Esophagus muscularis mucosa (tissue), 4 donors: Measurements from ENCODE around the gene C2CD3. TPM values are rescaled to one million over a fixed set of nuclear protein-coding genes. Genes with fewer than 3 reads are reported as not detected.

Experiments
- DNase-seq: peaks from one replicate; pipeline ENCODE4 v3.0.0-alpha.2; 2017; ENCODE audit errors: extremely low spot score
- H3K27ac ChIP-seq, 4 donors: fragments of 200-600 bp; sonication (generic); replicated peaks in 1 of 4; 1 replicate in 3 of 4; 2 replicates in 1 of 4; pipeline ENCODE4 v1.5.1; 2016 to 2019; ENCODE audit warnings: mild to moderate bottlenecking in 1 of 4
- H3K27me3 ChIP-seq, 4 donors: fragments of 200-600 bp; sonication (generic); one replicate each; pipeline versions ENCODE4 v1.5.1 to v1.6.0; 2016 to 2019
- H3K36me3 ChIP-seq, 4 donors: fragments of 200-600 bp; sonication (generic); one replicate each; pipeline ENCODE4 v1.5.1; 2016 to 2019
- H3K4me1 ChIP-seq, 4 donors: fragments of 200-600 bp; sonication (generic); one replicate each; pipeline ENCODE4 v1.5.1; 2016 to 2019
- H3K4me3 ChIP-seq, 4 donors: fragments of 200-600 bp; sonication (generic); 1 replicate in 2 of 4; 2 replicates in 2 of 4; pipeline ENCODE4 v1.5.1; 2016 to 2019; ENCODE audit warnings: mild to moderate bottlenecking in 4 of 4, moderate library complexity in 1 of 4
- H3K9me3 ChIP-seq, 4 donors: fragments of 200-600 bp; sonication (generic); 1 replicate in 3 of 4; 2 replicates in 1 of 4; pipeline ENCODE4 v1.5.1; 2016 to 2019
- EP300 ChIP-seq: sonication (generic); formaldehyde crosslinking; IDR thresholded peaks from one replicate; pipeline ENCODE4 v1.6.1; 2017; ENCODE audit warnings: antibody characterized with exemption
- POLR2A ChIP-seq: fragments of 450-650 bp; IDR thresholded peaks from one replicate; pipeline ENCODE4 v1.6.1; 2017; ENCODE audit warnings: antibody characterized with exemption, moderate library complexity, mild to moderate bottlenecking, low read depth
- POLR2AphosphoS5 ChIP-seq, 2 donors: sonication (generic); formaldehyde crosslinking; IDR thresholded peaks; one replicate each; pipeline ENCODE4 v1.6.1; 2017; ENCODE audit warnings: antibody characterized with exemption in 2 of 2
- WGBS: methylation state at CpG from one replicate; pipeline ENCODE4 v1.1.5; 2018; 5-methylcytosine and 5-hydroxymethylcytosine counted together
- intact Hi-C: fragments of 100-400 bp; cut with DNase I; formaldehyde crosslinking; loops from one replicate; pipeline ENCODE4 v1.15.1; 2023
- total RNA-seq, 4 donors: library from RNA; depleted of rRNA; stranded (reverse); fragments of >200 nt; gene quantifications; one replicate each; pipeline versions ENCODE4 v1.1.0 to v1.2.1, GENCODE V29; 2016
- TF ChIP-seq, protein P1 (sequence below), 3 experiments: fragments of 200-600 bp in 2 of 3; fragments of 450-650 bp in 1 of 3; sonication (generic) in 2 of 3; IDR thresholded peaks; one replicate each; pipeline ENCODE4 v1.5.1; 2017 to 2019; ENCODE audit warnings: antibody characterized with exemption in 3 of 3, mild to moderate bottlenecking in 2 of 3, moderate library complexity in 1 of 3

Gene C2CD3
- total RNA-seq, 4 donors from 2014 or later = 17.9 to 31.5 (median 22.4) TPM

DNA sequence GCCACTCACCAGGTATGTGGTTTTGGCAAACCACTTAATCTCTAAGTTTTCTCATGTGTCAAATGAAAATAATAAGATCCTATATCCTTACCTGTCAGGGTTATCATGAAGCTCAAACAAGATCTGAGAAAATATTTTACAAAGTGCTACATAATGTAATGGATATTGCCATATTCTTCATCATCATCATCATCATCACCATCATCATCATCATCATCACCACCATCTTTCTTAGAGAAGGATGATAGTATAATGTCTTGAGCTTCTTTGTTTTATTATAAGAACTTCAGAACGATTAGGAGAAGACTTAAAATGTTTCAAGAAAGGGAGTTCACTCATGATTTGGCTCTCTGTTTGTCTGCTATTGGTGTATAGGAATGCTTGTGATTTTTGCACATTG lies 89.4 kb downstream of the C2CD3 start:
- Histone ChIP-seq H3K4me1 (no peaks in the 10 kb centered on the region), H3K27ac (no peak overlapping the region), H3K4me3 (no peak overlapping the region), H3K9me3 (no peaks in the 10 kb centered on the region), H3K36me3 (peaks cover 23 to 64% (median 45%) of the 10 kb centered on the region in 4 donors), H3K27me3 (no peaks in the 10 kb centered on the region)
- TF ChIP-seq POLR2A (no peak), POLR2AphosphoS5 (IDR thresholded peaks at IDR 0.05) (no peak), EP300 (no peak)
- TF ChIP-seq, protein P1, sequence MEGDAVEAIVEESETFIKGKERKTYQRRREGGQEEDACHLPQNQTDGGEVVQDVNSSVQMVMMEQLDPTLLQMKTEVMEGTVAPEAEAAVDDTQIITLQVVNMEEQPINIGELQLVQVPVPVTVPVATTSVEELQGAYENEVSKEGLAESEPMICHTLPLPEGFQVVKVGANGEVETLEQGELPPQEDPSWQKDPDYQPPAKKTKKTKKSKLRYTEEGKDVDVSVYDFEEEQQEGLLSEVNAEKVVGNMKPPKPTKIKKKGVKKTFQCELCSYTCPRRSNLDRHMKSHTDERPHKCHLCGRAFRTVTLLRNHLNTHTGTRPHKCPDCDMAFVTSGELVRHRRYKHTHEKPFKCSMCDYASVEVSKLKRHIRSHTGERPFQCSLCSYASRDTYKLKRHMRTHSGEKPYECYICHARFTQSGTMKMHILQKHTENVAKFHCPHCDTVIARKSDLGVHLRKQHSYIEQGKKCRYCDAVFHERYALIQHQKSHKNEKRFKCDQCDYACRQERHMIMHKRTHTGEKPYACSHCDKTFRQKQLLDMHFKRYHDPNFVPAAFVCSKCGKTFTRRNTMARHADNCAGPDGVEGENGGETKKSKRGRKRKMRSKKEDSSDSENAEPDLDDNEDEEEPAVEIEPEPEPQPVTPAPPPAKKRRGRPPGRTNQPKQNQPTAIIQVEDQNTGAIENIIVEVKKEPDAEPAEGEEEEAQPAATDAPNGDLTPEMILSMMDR (IDR thresholded peaks at IDR 0.05) = no peak
- intact Hi-C loops = no loop called here
- WGBS = 93% methylated on average over 1 of the region's 1 CpG
- DNase-seq = no peak

DNA sequence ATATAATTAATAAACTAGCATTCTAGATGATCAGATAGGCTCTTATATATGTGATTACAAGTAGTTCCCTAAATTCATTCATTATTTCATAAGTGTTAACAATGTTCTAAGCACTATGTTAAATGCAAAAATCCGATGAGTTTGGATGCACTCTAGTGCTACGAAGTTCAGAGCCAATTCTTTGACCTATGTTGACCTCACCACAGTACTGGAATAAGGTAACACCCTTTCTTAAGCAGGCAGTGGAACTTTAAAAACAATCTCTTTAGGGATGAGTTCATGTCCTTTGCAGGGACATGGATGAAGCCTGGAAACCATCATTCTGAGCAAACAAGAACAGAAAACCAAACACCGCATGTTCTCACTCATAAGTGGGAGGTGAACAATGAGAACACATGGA lies 93.6 kb downstream of the C2CD3 start:
- no peaks in the 10 kb centered on the region for H3K4me1 ChIP-seq
- TF ChIP-seq, protein P1 (IDR thresholded peaks at IDR 0.05) = no peak
- TF ChIP-seq EP300 (no peak), POLR2AphosphoS5 (IDR thresholded peaks at IDR 0.05) (no peak), POLR2A (no peak)
- H3K4me3 ChIP-seq = no peak overlapping the region
- 81% methylated on average over 3 of the region's 3 CpGs for WGBS
- H3K9me3 ChIP-seq = no peaks in the 10 kb centered on the region
- intact Hi-C loops = loop anchor here (10.0 kb wide), 1 partner anchor 112 kb away; no protein-coding TSS in a partner anchor
- peaks cover 30 to 64% (median 45%) of the 10 kb centered on the region in 4 donors for H3K36me3 ChIP-seq
- H3K27me3 ChIP-seq = no peaks in the 10 kb centered on the region
- DNase-seq = no peak
- no peak overlapping the region for H3K27ac ChIP-seq

DNA sequence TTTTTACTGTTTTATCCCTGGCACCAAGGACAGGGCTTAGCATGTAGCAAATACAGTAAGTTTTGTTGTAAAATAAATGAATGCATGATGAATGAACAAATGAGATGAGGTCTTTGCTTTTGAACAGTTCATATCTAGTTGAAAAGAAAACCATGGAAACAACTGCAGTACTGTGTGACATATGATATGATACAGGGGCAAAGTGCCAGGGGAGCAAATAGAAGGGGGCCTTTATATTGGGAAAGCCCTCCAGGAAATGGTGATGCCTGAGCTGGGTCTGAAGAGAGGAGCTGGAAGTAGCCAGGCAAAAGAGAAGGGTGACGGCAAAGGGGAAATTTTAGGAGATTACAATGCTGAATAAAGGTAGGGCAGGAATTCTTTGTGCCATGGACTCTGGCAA lies 98.1 kb downstream of the C2CD3 start:
- no peak for DNase-seq
- Histone ChIP-seq H3K27ac (no peak overlapping the region), H3K4me1 (peaks cover 0 to 8% (median 3%) of the 10 kb centered on the region in 4 donors), H3K27me3 (no peaks in the 10 kb centered on the region), H3K9me3 (no peaks in the 10 kb centered on the region), H3K36me3 (peaks cover 31 to 61% (median 45%) of the 10 kb centered on the region in 4 donors), H3K4me3 (no peak overlapping the region)
- no peak for TF ChIP-seq EP300
- no peak for TF ChIP-seq POLR2A
- no peak for TF ChIP-seq POLR2AphosphoS5 (IDR thresholded peaks at IDR 0.05)
- TF ChIP-seq, protein P1 (IDR thresholded peaks at IDR 0.05) = no peak
- intact Hi-C loops = loop anchor here (10.0 kb wide), 1 partner anchor 108 kb away; no protein-coding TSS in a partner anchor
- 97% methylated on average over 1 of the region's 1 CpG for WGBS

DNA sequence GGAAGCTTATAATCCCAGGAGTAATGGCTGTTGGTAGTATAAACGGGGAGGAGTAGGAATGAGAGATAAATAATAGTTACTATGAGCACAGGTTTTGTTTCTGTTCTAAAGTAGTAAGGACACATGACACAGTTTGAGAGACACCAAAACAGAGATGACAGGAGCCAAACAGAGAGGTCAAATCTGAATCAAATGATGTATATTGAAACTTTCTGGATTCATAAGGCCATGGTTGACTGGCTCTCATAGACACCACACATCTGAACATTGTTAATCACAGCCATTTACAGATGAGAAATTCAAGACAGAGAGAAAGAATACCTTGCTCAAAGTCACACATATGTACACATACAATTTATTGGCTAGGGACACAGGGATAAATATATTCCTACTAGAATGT lies 98.5 kb downstream of the C2CD3 start:
- H3K9me3 ChIP-seq = no peaks in the 10 kb centered on the region
- H3K27ac ChIP-seq = no peak overlapping the region
- H3K36me3 ChIP-seq = peaks cover 31 to 60% (median 44%) of the 10 kb centered on the region in 4 donors
- TF ChIP-seq, protein P1 (IDR thresholded peaks at IDR 0.05) = no peak
- TF ChIP-seq EP300 (no peak), POLR2A (no peak), POLR2AphosphoS5 (IDR thresholded peaks at IDR 0.05) (no peak)
- H3K4me1 ChIP-seq = peaks cover 0 to 8% (median 3%) of the 10 kb centered on the region in 4 donors
- intact Hi-C loops = loop anchor here (10.0 kb wide), 1 partner anchor 107 kb away; no protein-coding TSS in a partner anchor
- no peak overlapping the region for H3K4me3 ChIP-seq
- DNase-seq = no peak
- H3K27me3 ChIP-seq = no peaks in the 10 kb centered on the region
- WGBS = 91% methylated on average over 1 of the region's 1 CpG
